Hepatic stellate cell (primary cell): ENCODE results near the gene AURKAIP1.
"Not testable (repeated sequence)": the region's sequence is repeated elsewhere in the genome, so short reads cannot be mapped to it uniquely, and the experiment has no call there.

ENCODE experiments used
- DNase-seq: peaks from one replicate; pipeline ENCODE4 v3.0.0; 2011; ENCODE audit warnings: low spot score

The AURKAIP1 gene

GRCh38 chr1:1406101-1406820 is 31.3 kb upstream of the AURKAIP1 start:
- no peak for DNase-seq

- no peak for DNase-seq
Measured at GRCh38 chr1:1403653-1404052, 28.6 kb upstream of the AURKAIP1 start.

GRCh38 chr1:1402901-1403392 is 27.9 kb upstream of the AURKAIP1 start:
- not testable (repeated sequence) for DNase-seq

GRCh38 chr1:1402072-1402900 is 27.3 kb upstream of the AURKAIP1 start:
- DNase-seq: peak; percentile 73

GRCh38 chr1:1401457-1402010 is 26.5 kb upstream of the AURKAIP1 start:
- DNase-seq: no peak

GRCh38 chr1:1400576-1401456 is 25.8 kb upstream of the AURKAIP1 start:
- no peak for DNase-seq

GRCh38 chr1:1399872-1400575 is 25.0 kb upstream of the AURKAIP1 start:
- no peak for DNase-seq

- peak; percentile 99 for DNase-seq
Measured at GRCh38 chr1:1399187-1399871, 24.3 kb upstream of the AURKAIP1 start, which contains the start of gene CCNL2. CCNL2 (minus strand) TSS chr1:1399335; CDS start chr1:1399306, 29 bp downstream.

GRCh38 chr1:1398677-1399186 is 23.7 kb upstream of the AURKAIP1 start:
- no peak for DNase-seq

- no peak for DNase-seq
Measured at GRCh38 chr1:1397839-1398523, 23.0 kb upstream of the AURKAIP1 start.

GRCh38 chr1:1395166-1395565 is 20.2 kb upstream of the AURKAIP1 start:
- DNase-seq: no peak

GRCh38 chr1:1394116-1394515 is 19.1 kb upstream of the AURKAIP1 start:
- DNase-seq: no peak

- DNase-seq: no peak
Measured at GRCh38 chr1:1393428-1393827, 18.4 kb upstream of the AURKAIP1 start.

GRCh38 chr1:1393014-1393413 is 18.0 kb upstream of the AURKAIP1 start:
- no peak for DNase-seq

GRCh38 chr1:1391225-1391624 is 16.2 kb upstream of the AURKAIP1 start:
- DNase-seq: no peak

- no peak for DNase-seq
Measured at GRCh38 chr1:1390675-1391074, 15.7 kb upstream of the AURKAIP1 start.

- DNase-seq: no peak
Measured at GRCh38 chr1:1388078-1388472, 13.1 kb upstream of the AURKAIP1 start.

GRCh38 chr1:1387098-1388077 is 12.4 kb upstream of the AURKAIP1 start:
- no peak for DNase-seq
